Measurements from ENCODE around the gene USF2.

Gene USF2

GRCh38 chr19:35298561-35298972 is 29.8 kb downstream of the USF2 start:
- DNase-seq (ENCODE audit: low read depth in 3 of 3, low spot score in 1 of 3), result no peak

GRCh38 chr19:35299523-35300338 is 31.0 kb downstream of the USF2 start:
- DNase-seq (ENCODE audit: low read depth in 3 of 3, low spot score in 1 of 3), result no peak

- DNase-seq (ENCODE audit: low read depth in 3 of 3, low spot score in 1 of 3), result no peak
Measured at GRCh38 chr19:35300339-35300649, 31.5 kb downstream of the USF2 start.

- no peak for DNase-seq (ENCODE audit: low read depth in 3 of 3, low spot score in 1 of 3)
Measured at GRCh38 chr19:35301961-35302360, 33.2 kb downstream of the USF2 start.

- DNase-seq (ENCODE audit: low read depth in 3 of 3, low spot score in 1 of 3), result no peak
Measured at GRCh38 chr19:35302446-35302845, 33.7 kb downstream of the USF2 start.

GRCh38 chr19:35303357-35303915 is 34.7 kb downstream of the USF2 start:
- DNase-seq (ENCODE audit: low read depth in 3 of 3, low spot score in 1 of 3), result no peak

GRCh38 chr19:35304036-35304435 is 35.3 kb downstream of the USF2 start:
- DNase-seq (ENCODE audit: low read depth in 3 of 3, low spot score in 1 of 3), result no peak

- no peak for DNase-seq (ENCODE audit: low read depth in 3 of 3, low spot score in 1 of 3)
Measured at GRCh38 chr19:35305181-35305580, 36.4 kb downstream of the USF2 start.

GRCh38 chr19:35306473-35307246 is 37.9 kb downstream of the USF2 start:
- DNase-seq (ENCODE audit: low read depth in 3 of 3, low spot score in 1 of 3), result no peak

GRCh38 chr19:35307931-35308330 is 39.2 kb downstream of the USF2 start:
- no peak for DNase-seq (ENCODE audit: low read depth in 3 of 3, low spot score in 1 of 3)

- DNase-seq (ENCODE audit: low read depth in 3 of 3, low spot score in 1 of 3), result no peak
Measured at GRCh38 chr19:35308910-35309309, 40.1 kb downstream of the USF2 start.

GRCh38 chr19:35309481-35310279 is 40.9 kb downstream of the USF2 start:
- no peak for DNase-seq (ENCODE audit: low read depth in 3 of 3, low spot score in 1 of 3)

- no peak for DNase-seq (ENCODE audit: low read depth in 3 of 3, low spot score in 1 of 3)
Measured at GRCh38 chr19:35310331-35310730, 41.6 kb downstream of the USF2 start.

GRCh38 chr19:35310811-35311465 is 42.2 kb downstream of the USF2 start:
- no peak for DNase-seq (ENCODE audit: low read depth in 3 of 3, low spot score in 1 of 3)

- no peak for DNase-seq (ENCODE audit: low read depth in 3 of 3, low spot score in 1 of 3)
Measured at GRCh38 chr19:35311901-35312665, 43.3 kb downstream of the USF2 start.

- no peak for DNase-seq (ENCODE audit: low read depth in 3 of 3, low spot score in 1 of 3)
Measured at GRCh38 chr19:35313587-35313986, 44.8 kb downstream of the USF2 start.

GRCh38 chr19:35314031-35314430 is 45.3 kb downstream of the USF2 start:
- DNase-seq (ENCODE audit: low read depth in 3 of 3, low spot score in 1 of 3), result no peak

- DNase-seq (ENCODE audit: low read depth in 3 of 3, low spot score in 1 of 3), result no peak
Measured at GRCh38 chr19:35314858-35315470, 46.2 kb downstream of the USF2 start.

- no peak for DNase-seq (ENCODE audit: low read depth in 3 of 3, low spot score in 1 of 3)
Measured at GRCh38 chr19:35315883-35316282, 47.1 kb downstream of the USF2 start.

- no peak for DNase-seq (ENCODE audit: low read depth in 3 of 3, low spot score in 1 of 3)
Measured at GRCh38 chr19:35316560-35316959, 47.8 kb downstream of the USF2 start.
